Trophoblast cell (in vitro differentiated cells and primary cell): Measurements from ENCODE around the gene MPST.

ENCODE experiments used
- DNase-seq, 2 donors: peaks; one replicate each; pipeline ENCODE4 v3.0.0-alpha.2; 2016
- H2AFZ ChIP-seq: 2 replicates; pipeline ENCODE4 v1.6.1; 2013; ENCODE audit warnings: low read length, moderate library complexity, mild to moderate bottlenecking; ENCODE audit not compliant: insufficient read depth, poor library complexity
- H2AK5ac ChIP-seq: 2 replicates; pipeline ENCODE4 v1.6.1; 2013; ENCODE audit warnings: mild to moderate bottlenecking, low read length
- H2BK120ac ChIP-seq: 2 replicates; pipeline ENCODE4 v1.6.1; 2013; ENCODE audit warnings: low read length, mild to moderate bottlenecking, moderate library complexity; ENCODE audit not compliant: insufficient read depth, poor library complexity
- H2BK12ac ChIP-seq: 2 replicates; pipeline ENCODE4 v1.6.1; 2013; ENCODE audit warnings: mild to moderate bottlenecking, low read length, moderate library complexity
- H2BK5ac ChIP-seq: 2 replicates; pipeline ENCODE4 v1.6.1; 2013; ENCODE audit warnings: low read length, low read depth, moderate library complexity, mild to moderate bottlenecking; ENCODE audit not compliant: poor library complexity
- H3K14ac ChIP-seq: 2 replicates; pipeline ENCODE4 v1.6.1; 2013; ENCODE audit warnings: mild to moderate bottlenecking, low read length
- H3K18ac ChIP-seq: 2 replicates; pipeline ENCODE4 v1.6.1; 2013; ENCODE audit warnings: mild to moderate bottlenecking, low read length
- H3K23ac ChIP-seq: 2 replicates; pipeline ENCODE4 v1.6.1; 2013; ENCODE audit warnings: low read length
- H3K27ac ChIP-seq: 2 replicates; pipeline ENCODE4 v1.5.1; 2013; ENCODE audit warnings: low read depth, mild to moderate bottlenecking, inconsistent platforms, low read length, moderate library complexity
- H3K27me3 ChIP-seq: 2 replicates; pipeline ENCODE4 v1.6.1; 2013; ENCODE audit warnings: inconsistent platforms, mild to moderate bottlenecking, low read length, moderate library complexity; ENCODE audit not compliant: insufficient read depth
- H3K36me3 ChIP-seq, 2 experiments: 1 replicate in 1 of 2; 2 replicates in 1 of 2; pipeline ENCODE4 v1.6.1; 2013; ENCODE audit warnings: low read length in 2 of 2, mild to moderate bottlenecking in 2 of 2, moderate library complexity in 1 of 2; ENCODE audit not compliant: insufficient read depth in 2 of 2, control insufficient read depth in 1 of 2
- H3K4ac ChIP-seq: 2 replicates; pipeline ENCODE4 v1.6.1; 2013; ENCODE audit warnings: low read depth, mild to moderate bottlenecking, low read length, moderate library complexity
- H3K4me1 ChIP-seq, 2 experiments: 1 replicate in 1 of 2; 2 replicates in 1 of 2; pipeline ENCODE4 v1.6.1; 2013; ENCODE audit warnings: low read length in 2 of 2, mild to moderate bottlenecking in 2 of 2, moderate library complexity in 1 of 2; ENCODE audit not compliant: insufficient read depth in 2 of 2, control insufficient read depth in 1 of 2
- H3K4me2 ChIP-seq: 2 replicates; pipeline ENCODE4 v1.6.1; 2013; ENCODE audit warnings: inconsistent platforms, mild to moderate bottlenecking, low read length, moderate library complexity
- H3K4me3 ChIP-seq: 2 replicates; pipeline ENCODE4 v1.5.1; 2013; ENCODE audit warnings: mild to moderate bottlenecking, low read depth, low read length, inconsistent platforms
- H3K79me1 ChIP-seq: one replicate; pipeline ENCODE4 v1.6.1; 2013; ENCODE audit warnings: low read length
- H3K79me2 ChIP-seq: 2 replicates; pipeline ENCODE4 v1.6.1; 2013; ENCODE audit warnings: low read length, mild to moderate bottlenecking; ENCODE audit not compliant: control insufficient read depth, insufficient read depth, poor library complexity
- H3K9ac ChIP-seq: 2 replicates; pipeline ENCODE4 v1.6.1; 2013; ENCODE audit warnings: mild to moderate bottlenecking, low read length
- H3K9me3 ChIP-seq: 2 replicates; pipeline ENCODE4 v1.6.1; 2013; ENCODE audit warnings: low read depth, mild to moderate bottlenecking, control low read depth, inconsistent platforms, low read length; ENCODE audit not compliant: insufficient read depth
- H4K12ac ChIP-seq: 2 replicates; pipeline ENCODE4 v1.6.1; 2013; ENCODE audit warnings: low read depth, mild to moderate bottlenecking, low read length, moderate library complexity
- H4K8ac ChIP-seq: 2 replicates; pipeline ENCODE4 v1.6.1; 2013; ENCODE audit warnings: low read depth, mild to moderate bottlenecking, low read length, moderate library complexity
- H4K91ac ChIP-seq: one replicate; pipeline ENCODE4 v1.6.1; 2013; ENCODE audit warnings: low read depth, mild to moderate bottlenecking, low read length, moderate library complexity
- WGBS: extraction: QIAGEN DNeasy Blood & Tissue Kit; methylation state at CpG from one replicate; pipeline ENCODE4 v1.1.7; 2013; ENCODE audit warnings: missing lambda C conversion rate; ENCODE audit not compliant: insufficient read length, insufficient coverage; ENCODE audit errors: extremely low coverage; 5-methylcytosine and 5-hydroxymethylcytosine counted together

MPST gene

GRCh38 chr22:37057226-37057625 lies 37.7 kb downstream of the MPST start:
- Histone ChIP-seq H3K4ac (no peak overlapping the region), H3K27me3 (peaks cover under 1% of the 10 kb centered on the region), H2AK5ac (no peak overlapping the region), H3K9ac (no peak overlapping the region), H3K4me1 (peaks cover under 1 to 2% of the 10 kb centered on the region in 2 experiments), H3K9me3 (peaks cover 4% of the 10 kb centered on the region), H3K36me3 (no peaks in the 10 kb centered on the region), H3K18ac (no peak overlapping the region), H4K91ac (no peak overlapping the region), H2BK12ac (no peak overlapping the region), H3K14ac (no peak overlapping the region), H4K12ac (no peak overlapping the region), H3K4me3 (no peak overlapping the region), H3K23ac (no peak overlapping the region), H3K4me2 (no peak overlapping the region), H3K79me2 (no peaks in the 10 kb centered on the region), H2BK120ac (no peak overlapping the region), H4K8ac (no peak overlapping the region), H2AFZ (no peak overlapping the region), H3K79me1 (no peaks in the 10 kb centered on the region), H3K27ac (no peak overlapping the region), H2BK5ac (no peak overlapping the region)
- WGBS = no CpG with 5 or more reads among the region's 9 CpGs
- DNase-seq = no peak

- Histone ChIP-seq H3K4me2 (no peak overlapping the region), H2AK5ac (no peak overlapping the region), H3K4ac (no peak overlapping the region), H2BK12ac (no peak overlapping the region), H3K9ac (no peak overlapping the region), H3K23ac (no peak overlapping the region), H3K79me2 (no peaks in the 10 kb centered on the region), H3K18ac (no peak overlapping the region), H2AFZ (no peak overlapping the region), H3K9me3 (peaks cover 5% of the 10 kb centered on the region), H4K12ac (no peak overlapping the region), H3K14ac (no peak overlapping the region), H4K8ac (no peak overlapping the region), H4K91ac (no peak overlapping the region), H3K36me3 (no peaks in the 10 kb centered on the region), H3K4me3 (no peak overlapping the region), H2BK5ac (no peak overlapping the region), H3K79me1 (no peaks in the 10 kb centered on the region), H3K27ac (no peak overlapping the region), H3K4me1 (no peaks in the 10 kb centered on the region), H2BK120ac (no peak overlapping the region), H3K27me3 (no peaks in the 10 kb centered on the region)
- DNase-seq = no peak
- no CpG with 5 or more reads among the region's 12 CpGs for WGBS
Measured at GRCh38 chr22:37057796-37058510, 38.4 kb downstream of the MPST start.

DNA sequence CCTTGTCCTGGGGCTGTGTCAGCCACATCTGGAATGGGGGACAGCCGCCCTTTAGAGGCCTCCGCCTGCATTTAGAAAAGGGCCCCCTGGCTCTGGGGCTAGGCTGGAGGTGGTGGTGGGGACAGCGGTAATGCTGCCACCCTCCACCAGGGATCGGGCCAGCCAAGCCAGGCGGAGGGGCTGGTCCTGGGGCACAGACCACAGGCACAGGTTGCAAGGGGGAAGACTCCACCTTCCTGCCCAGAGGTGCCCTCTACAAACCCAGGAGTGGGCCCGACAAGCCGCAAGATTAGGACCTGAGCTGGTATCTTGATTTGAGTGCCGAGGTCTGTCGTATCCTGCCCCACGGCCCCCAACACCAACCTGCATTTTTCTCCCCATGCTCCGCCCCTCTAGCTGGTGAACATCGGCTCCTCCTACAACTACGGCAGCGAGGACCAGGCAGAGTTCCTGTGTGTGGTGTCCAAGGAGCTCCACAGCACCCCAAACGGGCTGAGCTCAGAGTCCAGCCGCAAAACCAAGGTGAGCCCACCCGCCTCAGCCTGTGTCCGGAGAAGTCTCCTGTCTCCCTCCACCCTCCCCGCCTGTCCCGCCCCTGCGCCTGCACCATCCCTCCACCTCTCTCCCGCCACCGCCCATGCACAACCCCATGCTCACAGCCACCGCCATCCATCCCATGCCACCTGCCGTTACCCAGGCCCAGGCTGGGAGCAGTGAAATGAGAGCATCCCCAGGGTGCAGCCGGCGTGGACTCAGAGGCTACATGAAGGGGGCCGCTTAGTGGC lies 39.6 kb downstream of the MPST start:
- H4K12ac ChIP-seq = no peak overlapping the region
- no peak overlapping the region for H3K14ac ChIP-seq
- H3K27me3 ChIP-seq = no peaks in the 10 kb centered on the region
- no peak overlapping the region for H3K4me3 ChIP-seq
- no peak overlapping the region for H3K18ac ChIP-seq
- H2AFZ ChIP-seq = no peak overlapping the region
- H3K79me2 ChIP-seq = no peaks in the 10 kb centered on the region
- H2BK5ac ChIP-seq = no peak overlapping the region
- H3K36me3 ChIP-seq = no peaks in the 10 kb centered on the region
- no peak overlapping the region for H4K91ac ChIP-seq
- H2BK120ac ChIP-seq = no peak overlapping the region
- H3K4me2 ChIP-seq = no peak overlapping the region
- no peak overlapping the region for H4K8ac ChIP-seq
- H2BK12ac ChIP-seq = no peak overlapping the region
- no peak overlapping the region for H3K27ac ChIP-seq
- no peaks in the 10 kb centered on the region for H3K79me1 ChIP-seq
- no peak overlapping the region for H2AK5ac ChIP-seq
- DNase-seq = no peak
- no peak overlapping the region for H3K9ac ChIP-seq
- peaks cover 5% of the 10 kb centered on the region for H3K9me3 ChIP-seq
- H3K4me1 ChIP-seq = no peaks in the 10 kb centered on the region
- H3K23ac ChIP-seq = no peak overlapping the region
- H3K4ac ChIP-seq = no peak overlapping the region
- WGBS = no CpG with 5 or more reads among the region's 28 CpGs

DNA sequence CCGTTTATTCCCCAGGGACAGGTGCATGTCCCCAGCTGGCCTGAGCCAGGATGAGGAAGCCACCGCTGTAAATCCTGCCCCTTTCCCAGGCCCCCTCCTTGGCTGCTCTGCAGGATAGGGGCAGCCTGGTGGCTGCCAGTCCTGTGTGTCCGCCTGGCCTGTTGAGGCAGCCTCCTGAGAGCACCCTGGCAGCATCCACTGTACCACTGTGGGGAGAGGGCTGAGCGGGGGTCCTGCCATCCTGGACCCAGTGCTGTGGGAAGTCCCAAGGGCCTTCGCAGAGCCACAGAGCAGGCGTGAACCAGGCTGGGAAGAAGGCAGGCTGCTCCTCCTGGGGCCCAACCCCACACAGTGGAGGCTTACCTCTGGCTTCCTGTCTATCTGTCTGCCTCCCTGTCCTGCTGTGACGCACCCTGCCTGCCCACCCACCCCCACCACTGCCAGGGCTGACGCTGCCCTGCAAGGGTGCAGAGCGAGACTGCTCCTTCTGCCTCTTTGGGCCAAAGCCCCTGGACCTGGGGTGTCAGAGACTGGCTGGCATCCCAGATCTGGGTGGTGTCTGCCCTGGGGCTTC lies 40.4 kb downstream of the MPST start:
- Histone ChIP-seq H3K27ac (no peak overlapping the region), H3K9me3 (peaks cover 7% of the 10 kb centered on the region), H3K23ac (no peak overlapping the region), H4K8ac (no peak overlapping the region), H3K9ac (no peak overlapping the region), H3K18ac (no peak overlapping the region), H2AK5ac (no peak overlapping the region), H2BK12ac (no peak overlapping the region), H3K4me3 (no peak overlapping the region), H3K36me3 (no peaks in the 10 kb centered on the region), H3K4me1 (no peaks in the 10 kb centered on the region), H3K79me2 (no peaks in the 10 kb centered on the region), H2AFZ (no peak overlapping the region), H2BK120ac (no peak overlapping the region), H2BK5ac (no peak overlapping the region), H4K91ac (no peak overlapping the region), H3K4ac (no peak overlapping the region), H3K79me1 (no peaks in the 10 kb centered on the region), H4K12ac (no peak overlapping the region), H3K14ac (no peak overlapping the region), H3K27me3 (no peaks in the 10 kb centered on the region), H3K4me2 (no peak overlapping the region)
- WGBS = no CpG with 5 or more reads among the region's 9 CpGs
- no peak for DNase-seq
